HL-60/S4 treated with retinoic acid at 250 ng/mL for 4 days and 3 days (cell line): Measurements from ENCODE around the gene PUS3.
"Not testable (repeated sequence)": the region's sequence is repeated elsewhere in the genome, so short reads cannot be mapped to it uniquely, and the experiment has no call there.

ENCODE experiments used
- in situ Hi-C: fragments of 300-500 bp; cut with MboI; formaldehyde crosslinking; loops from 2 replicates; pipeline ENCODE4 v1.7.0; 2022; ENCODE audit warnings: low sequenced_read_pairs

Gene PUS3

DNA sequence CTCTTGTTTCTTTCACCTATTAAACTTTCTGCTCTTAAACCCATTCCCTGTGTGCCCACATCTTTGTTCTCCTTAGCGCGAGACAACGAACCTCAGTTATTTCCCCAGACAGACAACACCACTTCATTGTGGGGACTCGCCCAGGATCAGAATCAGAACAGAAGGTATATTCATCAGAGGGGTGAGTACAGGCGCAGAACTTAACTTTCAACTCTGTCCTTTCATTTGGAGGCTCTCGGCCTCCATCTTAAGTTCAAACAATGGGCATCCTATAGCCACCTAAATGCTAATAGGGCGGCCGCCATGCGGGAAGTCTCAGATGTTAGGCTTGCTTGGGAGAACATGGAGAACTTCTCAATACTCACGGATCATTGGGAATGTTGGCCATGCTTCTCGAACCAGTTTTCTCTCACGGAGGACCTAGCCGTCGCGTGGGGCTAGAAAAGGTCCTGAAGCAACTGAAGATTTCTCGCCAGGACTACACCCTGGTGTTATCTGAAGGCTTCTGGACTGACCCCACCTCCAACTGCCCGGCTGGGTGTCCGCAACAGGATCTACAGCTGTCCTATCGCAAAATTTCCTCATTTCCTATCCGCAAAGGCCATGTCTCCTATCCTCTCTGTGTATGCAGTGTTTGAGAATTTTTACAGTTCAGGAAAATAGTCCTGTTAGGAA is 29.0 kb downstream of the PUS3 start:
- in situ Hi-C loops, result no loop called here

DNA sequence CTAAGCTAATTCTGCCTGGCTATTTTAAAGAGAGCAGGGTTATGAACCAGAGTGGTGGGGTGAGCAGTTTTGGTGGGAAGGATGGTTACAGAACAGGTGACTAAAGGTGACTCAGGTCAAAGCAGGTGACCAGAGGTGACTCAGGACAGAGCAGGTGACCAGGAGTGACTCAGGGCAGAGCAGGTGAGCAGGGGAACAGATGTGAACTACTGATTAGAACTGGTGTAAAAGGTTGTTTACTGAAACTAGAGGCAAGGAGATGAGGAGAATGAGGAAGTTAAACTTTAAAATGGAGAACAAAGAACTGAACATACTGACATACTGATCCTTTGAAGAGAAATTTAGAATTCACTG is 30.9 kb downstream of the PUS3 start:
- in situ Hi-C loops, result no loop called here

DNA sequence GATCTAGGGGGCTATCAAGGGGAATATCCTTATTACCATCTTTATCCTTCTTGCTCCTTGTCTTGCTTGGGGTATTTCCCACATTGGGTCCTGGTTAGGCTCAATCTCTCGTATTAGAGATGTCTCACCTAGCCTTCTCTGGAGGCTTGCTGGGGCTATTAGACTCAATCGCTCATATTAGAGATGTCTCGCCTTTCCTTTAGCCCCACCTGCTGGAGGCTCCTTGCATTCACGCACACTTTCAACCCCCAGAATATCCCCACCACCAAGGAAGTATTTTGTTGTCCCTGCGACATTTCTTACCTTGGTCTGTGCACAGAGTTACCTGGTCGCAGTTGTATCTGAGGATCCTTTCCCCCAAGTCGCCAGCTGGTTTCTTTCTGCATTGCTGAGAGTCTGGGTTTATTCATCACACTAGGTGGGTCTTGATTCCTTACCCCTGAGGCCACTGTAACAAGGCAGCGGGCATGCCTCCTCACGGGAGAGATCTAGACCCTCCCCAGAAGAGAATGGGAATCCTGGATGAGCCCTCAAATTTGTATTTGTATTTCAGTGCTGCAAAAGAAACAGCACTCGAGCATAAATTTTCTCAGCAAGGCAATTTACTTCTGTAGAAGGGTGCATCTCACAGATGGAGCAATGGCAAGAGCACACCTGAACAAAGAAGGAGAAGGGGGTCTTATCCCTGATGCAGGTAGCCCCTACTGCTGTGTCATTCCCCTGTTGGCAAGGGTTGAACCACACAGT is 31.4 kb downstream of the PUS3 start:
- in situ Hi-C loops, result no loop called here

DNA sequence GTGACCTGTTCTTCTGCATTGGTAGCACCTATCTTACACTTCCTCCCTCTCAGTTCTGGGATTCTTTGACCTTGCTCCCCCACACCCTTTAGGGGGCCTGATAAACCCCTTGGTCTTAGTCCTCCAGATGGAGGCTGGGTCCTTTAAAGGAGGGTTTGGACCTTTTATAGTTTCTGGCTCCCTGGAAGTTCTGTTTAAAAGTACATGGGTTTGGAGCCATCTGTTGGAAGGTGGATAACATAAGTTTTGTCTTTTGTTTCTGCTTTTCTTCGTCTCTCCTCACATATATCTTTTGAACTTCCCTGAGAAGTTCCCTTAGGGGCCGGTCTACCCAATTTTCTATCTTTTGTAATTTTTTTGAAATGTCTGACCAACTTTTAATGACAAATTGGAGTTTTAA is 33.5 kb downstream of the PUS3 start:
- in situ Hi-C loops, result no loop called here

DNA sequence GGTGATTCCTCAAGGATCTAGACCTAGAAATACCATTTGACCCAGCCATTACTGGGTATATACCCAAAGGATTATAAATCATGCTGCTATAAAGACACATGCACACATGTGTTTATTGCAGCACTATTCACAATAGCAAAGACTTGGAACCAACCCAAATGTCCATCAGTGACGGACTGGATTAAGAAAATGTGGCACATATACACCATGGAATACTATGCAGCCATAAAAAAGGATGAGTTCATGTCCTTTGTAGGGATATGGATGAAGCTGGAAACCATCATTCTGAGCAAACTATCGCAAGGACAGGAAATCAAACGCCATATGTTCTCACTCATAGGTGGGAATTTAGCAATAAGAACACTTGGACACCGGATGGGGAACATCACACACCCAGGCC is 37.7 kb downstream of the PUS3 start:
- in situ Hi-C loops, result not testable (repeated sequence)

DNA sequence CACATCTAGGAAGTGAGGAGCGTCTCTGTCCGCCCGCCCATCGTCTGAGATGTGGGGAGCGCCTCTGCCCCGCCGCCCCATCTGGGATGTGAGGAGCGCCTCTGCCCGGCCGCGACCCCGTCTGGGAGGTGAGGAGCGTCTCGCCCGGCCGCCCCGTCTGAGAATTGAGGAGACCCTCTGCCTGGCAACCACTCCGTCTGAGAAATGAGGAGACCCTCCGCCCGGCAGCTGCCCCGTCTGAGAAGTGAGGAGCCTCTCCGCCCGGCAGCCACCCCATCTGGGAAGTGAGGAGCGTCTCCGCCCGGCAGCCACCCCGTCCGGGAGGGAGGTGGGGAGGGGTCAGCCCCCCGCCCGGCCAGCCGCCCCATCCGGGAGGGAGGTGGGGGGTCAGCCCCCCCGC is 40.2 kb downstream of the PUS3 start:
- in situ Hi-C loops, result not testable (repeated sequence)

DNA sequence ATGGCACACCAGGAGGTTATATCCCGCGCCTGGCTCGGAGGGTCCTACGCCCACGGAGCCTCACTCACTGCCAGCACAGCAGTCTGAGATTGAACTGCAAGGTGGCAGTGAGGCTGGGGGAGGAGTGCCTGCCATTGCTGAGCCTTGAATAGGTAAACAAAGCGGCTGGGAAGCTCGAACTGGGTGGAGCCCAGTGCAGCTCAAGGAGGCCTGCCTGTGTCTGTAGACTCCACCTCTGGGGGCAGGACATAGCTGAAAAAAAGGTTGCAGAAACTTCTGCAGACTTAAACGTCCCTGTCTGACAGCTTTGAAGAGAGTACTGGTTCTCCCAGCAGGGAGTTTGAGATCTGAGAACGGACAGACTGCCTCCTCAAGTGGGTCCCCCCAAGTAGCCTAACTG is 45.3 kb downstream of the PUS3 start:
- in situ Hi-C loops, result not testable (repeated sequence)

DNA sequence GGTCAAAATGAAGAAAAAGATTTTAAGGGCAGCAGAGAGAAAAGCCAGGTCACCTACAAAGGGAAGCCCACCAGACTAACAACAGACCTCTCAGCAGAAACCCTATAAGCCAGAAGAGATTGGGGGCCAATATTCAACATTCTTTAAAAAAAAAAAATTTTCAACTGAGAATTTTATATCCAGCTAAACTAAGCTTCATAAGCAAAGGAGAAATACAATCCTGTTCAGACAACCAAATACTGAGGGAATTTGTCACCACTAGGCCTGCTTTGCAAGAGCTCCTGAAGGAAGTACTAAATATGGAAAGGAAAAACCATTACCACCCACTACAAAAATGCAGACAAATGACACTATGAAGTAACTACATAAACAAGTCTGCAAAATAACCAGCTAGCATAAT is 56.8 kb downstream of the PUS3 start:
- in situ Hi-C loops, result no loop called here
